ENCODE results near the gene GPR132. TPM values are rescaled to one million over a fixed set of nuclear protein-coding genes. Genes with fewer than 3 reads are reported as not detected.

GPR132 gene
- total and polyA plus RNA-seq, 2 of the 13 experiments (the other 11 are each of a cell fraction or from before 2014, with no cell fraction given): not detected

DNA sequence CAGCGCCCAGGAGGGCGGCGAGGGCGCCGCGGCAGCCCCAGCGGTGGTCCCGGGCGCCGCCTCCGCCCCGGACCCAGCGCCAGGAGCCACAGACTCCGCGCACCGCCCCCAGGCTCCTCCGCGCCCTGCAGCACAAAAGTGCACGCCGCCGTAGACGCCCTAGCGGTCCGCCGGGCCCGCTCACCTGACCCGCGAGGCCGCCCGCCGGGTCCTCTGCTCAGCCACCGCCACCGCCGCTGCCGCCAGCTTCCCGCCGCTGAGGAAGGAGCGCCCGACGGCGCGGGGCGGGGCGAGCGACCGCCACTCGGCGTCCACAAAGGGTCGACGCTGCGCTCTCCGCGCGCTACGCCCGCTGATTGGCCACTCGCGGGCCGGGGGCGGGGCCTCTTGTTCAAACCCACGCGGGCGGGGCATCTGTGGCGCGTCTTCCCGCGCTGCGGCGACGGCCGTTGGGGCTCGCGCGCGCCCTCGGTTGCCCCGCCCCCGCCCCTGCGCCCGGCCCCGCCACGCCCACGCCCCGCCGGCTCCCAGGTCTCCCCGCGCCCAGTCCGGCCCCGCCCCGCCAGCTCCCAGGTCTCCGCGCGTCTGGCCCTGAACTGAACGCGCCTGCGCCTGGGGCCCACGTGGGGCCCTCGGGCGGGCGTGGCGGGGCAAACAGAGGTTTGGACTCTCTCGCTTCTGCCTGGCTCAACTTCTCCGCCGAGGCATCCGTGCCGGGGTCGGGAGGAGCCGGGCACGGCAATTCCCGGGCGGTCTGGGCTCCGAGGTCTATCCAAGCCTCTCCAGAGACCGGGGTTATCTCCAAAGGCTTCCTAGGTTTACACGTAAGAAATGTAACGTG is 44.2 kb downstream of the GPR132 start, which contains the start of gene CDCA4 (continued):
- TF ChIP-seq ZNF484 (CRISPR knock-in tag; IDR thresholded peaks at IDR 0.05; ENCODE audit: borderline replicate concordance, low read depth): no peak
- peak; percentile 70; the same call in 1 of the 2 replicates for TF ChIP-seq ZNF782 (CRISPR knock-in tag; IDR thresholded peaks at IDR 0.05; ENCODE audit: borderline replicate concordance)
- TF ChIP-seq HDAC2 (CRISPR knock-in tag; IDR thresholded peaks at IDR 0.05): no peak
- no peak for TF ChIP-seq ZNF850 (CRISPR knock-in tag; conservative IDR thresholded peaks at IDR 0.05)
- TF ChIP-seq, protein P1, sequence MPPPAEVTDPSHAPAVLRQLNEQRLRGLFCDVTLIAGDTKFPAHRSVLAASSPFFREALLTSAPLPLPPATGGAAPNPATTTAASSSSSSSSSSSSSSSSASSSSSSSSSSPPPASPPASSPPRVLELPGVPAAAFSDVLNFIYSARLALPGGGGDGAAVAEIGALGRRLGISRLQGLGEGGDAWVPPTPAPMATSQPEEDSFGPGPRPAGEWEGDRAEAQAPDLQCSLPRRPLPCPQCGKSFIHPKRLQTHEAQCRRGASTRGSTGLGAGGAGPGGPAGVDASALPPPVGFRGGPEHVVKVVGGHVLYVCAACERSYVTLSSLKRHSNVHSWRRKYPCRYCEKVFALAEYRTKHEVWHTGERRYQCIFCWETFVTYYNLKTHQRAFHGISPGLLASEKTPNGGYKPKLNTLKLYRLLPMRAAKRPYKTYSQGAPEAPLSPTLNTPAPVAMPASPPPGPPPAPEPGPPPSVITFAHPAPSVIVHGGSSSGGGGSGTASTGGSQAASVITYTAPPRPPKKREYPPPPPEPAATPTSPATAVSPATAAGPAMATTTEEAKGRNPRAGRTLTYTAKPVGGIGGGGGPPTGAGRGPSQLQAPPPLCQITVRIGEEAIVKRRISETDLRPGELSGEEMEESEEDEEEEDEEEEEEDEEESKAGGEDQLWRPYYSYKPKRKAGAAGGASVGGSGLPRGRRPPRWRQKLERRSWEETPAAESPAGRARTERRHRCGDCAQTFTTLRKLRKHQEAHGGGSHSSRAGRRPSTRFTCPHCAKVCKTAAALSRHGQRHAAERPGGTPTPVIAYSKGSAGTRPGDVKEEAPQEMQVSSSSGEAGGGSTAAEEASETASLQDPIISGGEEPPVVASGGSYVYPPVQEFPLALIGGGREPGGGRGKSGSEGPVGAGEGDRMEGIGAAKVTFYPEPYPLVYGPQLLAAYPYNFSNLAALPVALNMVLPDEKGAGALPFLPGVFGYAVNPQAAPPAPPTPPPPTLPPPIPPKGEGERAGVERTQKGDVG (CRISPR knock-in tag; IDR thresholded peaks at IDR 0.05; ENCODE audit: borderline replicate concordance): no peak
- TF ChIP-seq MATR3 (CRISPR knock-in tag; IDR thresholded peaks at IDR 0.05): no peak
- TF ChIP-seq, protein P2, sequence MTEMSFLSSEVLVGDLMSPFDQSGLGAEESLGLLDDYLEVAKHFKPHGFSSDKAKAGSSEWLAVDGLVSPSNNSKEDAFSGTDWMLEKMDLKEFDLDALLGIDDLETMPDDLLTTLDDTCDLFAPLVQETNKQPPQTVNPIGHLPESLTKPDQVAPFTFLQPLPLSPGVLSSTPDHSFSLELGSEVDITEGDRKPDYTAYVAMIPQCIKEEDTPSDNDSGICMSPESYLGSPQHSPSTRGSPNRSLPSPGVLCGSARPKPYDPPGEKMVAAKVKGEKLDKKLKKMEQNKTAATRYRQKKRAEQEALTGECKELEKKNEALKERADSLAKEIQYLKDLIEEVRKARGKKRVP (CRISPR knock-in tag; IDR thresholded peaks at IDR 0.05): no peak; a peak in 1 of 4 replicates
- no peak for TF ChIP-seq ZNF660 (CRISPR knock-in tag; IDR thresholded peaks at IDR 0.05; ENCODE audit: borderline replicate concordance, low read depth)
- TF ChIP-seq, protein P3, sequence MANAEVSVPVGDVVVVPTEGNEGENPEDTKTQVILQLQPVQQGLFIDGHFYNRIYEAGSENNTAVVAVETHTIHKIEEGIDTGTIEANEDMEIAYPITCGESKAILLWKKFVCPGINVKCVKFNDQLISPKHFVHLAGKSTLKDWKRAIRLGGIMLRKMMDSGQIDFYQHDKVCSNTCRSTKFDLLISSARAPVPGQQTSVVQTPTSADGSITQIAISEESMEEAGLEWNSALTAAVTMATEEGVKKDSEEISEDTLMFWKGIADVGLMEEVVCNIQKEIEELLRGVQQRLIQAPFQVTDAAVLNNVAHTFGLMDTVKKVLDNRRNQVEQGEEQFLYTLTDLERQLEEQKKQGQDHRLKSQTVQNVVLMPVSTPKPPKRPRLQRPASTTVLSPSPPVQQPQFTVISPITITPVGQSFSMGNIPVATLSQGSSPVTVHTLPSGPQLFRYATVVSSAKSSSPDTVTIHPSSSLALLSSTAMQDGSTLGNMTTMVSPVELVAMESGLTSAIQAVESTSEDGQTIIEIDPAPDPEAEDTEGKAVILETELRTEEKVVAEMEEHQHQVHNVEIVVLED (CRISPR knock-in tag; IDR thresholded peaks at IDR 0.05; ENCODE audit: borderline replicate concordance): peak; percentile 85

All from HepG2 (cell line).